GM19452 (cell line): Measurements from ENCODE around the gene ZBTB38.

Experiments used
- ATAC-seq: cut with Tn5 transposase; IDR thresholded peaks from one replicate; pipeline ENCODE4 v1.9.1; 2021; ENCODE audit not compliant: unreplicated experiment

ZBTB38 gene

GRCh38 chr3:141386611-141387111 is 18.4 kb downstream of the ZBTB38 start:
- ATAC-seq: no peak

GRCh38 chr3:141387516-141387915 is 19.2 kb downstream of the ZBTB38 start:
- ATAC-seq: no peak

GRCh38 chr3:141388395-141388794 is 20.1 kb downstream of the ZBTB38 start:
- no peak for ATAC-seq

GRCh38 chr3:141388823-141389621 is 20.7 kb downstream of the ZBTB38 start:
- no peak for ATAC-seq

- ATAC-seq: no peak
Observed at GRCh38 chr3:141389703-141390102, 21.4 kb downstream of the ZBTB38 start.

GRCh38 chr3:141390747-141391146 is 22.4 kb downstream of the ZBTB38 start:
- ATAC-seq: no peak

GRCh38 chr3:141391298-141391990 is 23.1 kb downstream of the ZBTB38 start:
- ATAC-seq: no peak

GRCh38 chr3:141391991-141392316 is 23.6 kb downstream of the ZBTB38 start:
- no peak for ATAC-seq

- no peak for ATAC-seq
Observed at GRCh38 chr3:141392416-141392815, 24.1 kb downstream of the ZBTB38 start.

GRCh38 chr3:141392897-141393734 is 24.8 kb downstream of the ZBTB38 start:
- no peak for ATAC-seq

- ATAC-seq: no peak
Observed at GRCh38 chr3:141393735-141394076, 25.4 kb downstream of the ZBTB38 start.

GRCh38 chr3:141394560-141394959 is 26.3 kb downstream of the ZBTB38 start:
- no peak for ATAC-seq

- ATAC-seq: no peak
Observed at GRCh38 chr3:141395005-141395589, 26.8 kb downstream of the ZBTB38 start.

- ATAC-seq: no peak
Observed at GRCh38 chr3:141397996-141398395, 29.7 kb downstream of the ZBTB38 start.

GRCh38 chr3:141399200-141399599 is 30.9 kb downstream of the ZBTB38 start:
- ATAC-seq: no peak

- ATAC-seq: no peak
Observed at GRCh38 chr3:141400073-141400971, 32.0 kb downstream of the ZBTB38 start.

GRCh38 chr3:141401095-141401494 is 32.8 kb downstream of the ZBTB38 start:
- ATAC-seq: no peak

- peak; percentile 71 for ATAC-seq
Observed at GRCh38 chr3:141401573-141402475, 33.5 kb downstream of the ZBTB38 start.

GRCh38 chr3:141402476-141403171 is 34.3 kb downstream of the ZBTB38 start:
- ATAC-seq: peak; percentile 65
